Measurements from ENCODE around the gene RASAL3.

- TF ChIP-seq EZH2phosphoT487 (IDR thresholded peaks at IDR 0.05; ENCODE audit: borderline replicate concordance), result no peak
- TF ChIP-seq, protein P1, sequence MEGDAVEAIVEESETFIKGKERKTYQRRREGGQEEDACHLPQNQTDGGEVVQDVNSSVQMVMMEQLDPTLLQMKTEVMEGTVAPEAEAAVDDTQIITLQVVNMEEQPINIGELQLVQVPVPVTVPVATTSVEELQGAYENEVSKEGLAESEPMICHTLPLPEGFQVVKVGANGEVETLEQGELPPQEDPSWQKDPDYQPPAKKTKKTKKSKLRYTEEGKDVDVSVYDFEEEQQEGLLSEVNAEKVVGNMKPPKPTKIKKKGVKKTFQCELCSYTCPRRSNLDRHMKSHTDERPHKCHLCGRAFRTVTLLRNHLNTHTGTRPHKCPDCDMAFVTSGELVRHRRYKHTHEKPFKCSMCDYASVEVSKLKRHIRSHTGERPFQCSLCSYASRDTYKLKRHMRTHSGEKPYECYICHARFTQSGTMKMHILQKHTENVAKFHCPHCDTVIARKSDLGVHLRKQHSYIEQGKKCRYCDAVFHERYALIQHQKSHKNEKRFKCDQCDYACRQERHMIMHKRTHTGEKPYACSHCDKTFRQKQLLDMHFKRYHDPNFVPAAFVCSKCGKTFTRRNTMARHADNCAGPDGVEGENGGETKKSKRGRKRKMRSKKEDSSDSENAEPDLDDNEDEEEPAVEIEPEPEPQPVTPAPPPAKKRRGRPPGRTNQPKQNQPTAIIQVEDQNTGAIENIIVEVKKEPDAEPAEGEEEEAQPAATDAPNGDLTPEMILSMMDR (conservative IDR thresholded peaks at IDR 0.05; ENCODE audit: low read length), result no peak
Measured at GRCh38 chr19:15457701-15458484, 6.5 kb downstream of the RASAL3 start.
